AG04450 (cell line): ENCODE results near the gene PLAGL1. TPM values are rescaled to one million over a fixed set of nuclear protein-coding genes. Genes with fewer than 3 reads are reported as not detected.

Source experiments
- CTCF ChIA-PET: fragments of 300-600, 350-600 bp; formaldehyde crosslinking; extraction: SDS; loops from one replicate; lab custom pipeline; 2022; ENCODE audit warnings: antibody characterized with exemption, inconsistent platforms; lab: Charles Lee
- POLR2A ChIA-PET: fragments of 350-600 bp; formaldehyde crosslinking; extraction: SDS; loops from one replicate; lab custom pipeline; 2021; ENCODE audit warnings: antibody characterized with exemption, inconsistent platforms; lab: Yijun Ruan, JAX
- DNase-seq: peaks from one replicate; pipeline ENCODE4 v3.0.0-alpha.2; 2011; ENCODE audit warnings: low read depth, low spot score
- H3K27ac ChIP-seq: one replicate; pipeline ENCODE4 v1.5.1; 2012; ENCODE audit warnings: low read depth, low read length, control low read depth
- H3K27me3 ChIP-seq: one replicate; pipeline ENCODE4 v1.6.0; 2012; ENCODE audit warnings: low read length; ENCODE audit not compliant: control insufficient read depth, insufficient read depth
- H3K4me3 ChIP-seq: 2 replicates; pipeline ENCODE4 v1.5.1; 2011; ENCODE audit warnings: mild to moderate bottlenecking, low read depth, low read length, control low read depth
- H3K9me3 ChIP-seq: 2 replicates; pipeline ENCODE4 v1.5.1; 2012; ENCODE audit warnings: low read length; ENCODE audit not compliant: control insufficient read depth, insufficient read depth
- CTCF ChIP-seq: IDR thresholded peaks from 2 replicates; pipeline ENCODE4 v1.5.1; 2011; ENCODE audit warnings: low read depth, low read length, control low read depth, inconsistent platforms
- polyA plus RNA-seq: library from polyadenylated mRNA; depleted of rRNA; stranded (reverse); fragments of >200 nt; gene quantifications from 2 replicates; pipeline ENCODE4 v1.2.3, GENCODE V29; 2011

The PLAGL1 gene
- polyA plus RNA-seq, 1 experiment = 31.6 TPM

DNA sequence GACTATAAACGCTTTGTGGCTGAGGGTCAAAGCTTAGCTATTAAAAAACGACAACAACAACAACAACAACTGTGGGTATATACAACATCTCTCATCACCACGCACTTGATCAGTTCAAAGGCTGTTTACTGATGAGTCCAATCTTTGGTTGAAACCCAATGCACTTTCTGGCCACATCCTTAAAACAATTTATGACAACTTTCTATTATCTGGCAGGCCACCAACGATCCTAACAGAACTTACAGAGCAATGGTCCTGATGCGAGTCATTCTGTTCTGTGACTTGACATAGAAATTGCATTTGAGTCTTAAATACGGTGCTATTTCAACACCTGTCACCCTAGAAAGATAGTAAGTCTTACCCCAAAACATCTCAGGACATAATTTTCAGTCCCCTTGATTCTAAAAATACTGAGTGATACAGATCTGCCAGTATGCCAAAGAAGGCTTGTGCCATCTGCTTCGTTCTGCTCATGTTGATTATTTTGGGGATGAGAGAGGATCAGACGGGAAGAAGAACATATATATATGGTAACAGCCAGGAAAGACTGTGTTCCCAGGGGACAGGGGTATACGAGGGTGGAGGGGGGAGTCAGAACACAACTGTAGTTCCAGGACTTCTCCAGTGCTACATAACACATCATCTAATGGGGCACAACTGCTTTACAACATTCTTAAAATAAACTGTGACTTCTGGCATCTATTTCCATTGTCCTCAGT, 55.8 kb downstream of the PLAGL1 start:
- H3K27me3 ChIP-seq = no peaks in the 10 kb centered on the region
- H3K4me3 ChIP-seq = no peak overlapping the region
- CTCF ChIA-PET = interaction anchor here (2.0 kb wide), 1 partner anchor 12 kb away, joined by 9 read pairs; no protein-coding TSS in a partner anchor
- no peak overlapping the region for H3K27ac ChIP-seq
- no peaks in the 10 kb centered on the region; the same call in 1 of the 2 replicates for H3K9me3 ChIP-seq
- no peak for DNase-seq
- TF ChIP-seq CTCF = no peak
- POLR2A ChIA-PET = no interaction called here

DNA sequence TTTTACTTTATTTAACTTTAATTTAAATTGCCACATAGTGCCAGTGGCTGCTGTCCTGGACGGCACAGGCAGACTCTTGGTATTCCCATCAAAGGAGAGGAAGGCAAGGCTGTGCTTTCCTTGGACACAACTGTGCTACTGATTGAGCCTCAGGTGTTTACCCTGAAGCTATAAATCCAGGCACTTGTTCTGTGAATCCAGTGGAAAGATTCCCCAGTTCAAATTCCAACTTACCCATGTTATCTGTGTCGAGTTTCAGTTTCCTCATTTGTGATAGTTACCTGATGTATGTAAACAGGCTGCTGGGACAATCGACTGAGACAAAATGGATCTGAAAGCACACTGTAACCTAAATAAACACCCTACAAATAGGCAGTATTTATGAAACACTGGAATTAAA, 57.2 kb downstream of the PLAGL1 start:
- no peak for DNase-seq
- TF ChIP-seq CTCF = no peak
- CTCF ChIA-PET = interaction anchor here (2.0 to 2.2 kb wide), 2 partner anchors 9 to 11 kb away, joined by 7 to 9 read pairs; no protein-coding TSS in a partner anchor
- Histone ChIP-seq H3K9me3 (no peaks in the 10 kb centered on the region; the same call in 1 of the 2 replicates), H3K27ac (no peak overlapping the region), H3K4me3 (no peak overlapping the region), H3K27me3 (no peaks in the 10 kb centered on the region)
- POLR2A ChIA-PET = no interaction called here

- no peak for TF ChIP-seq CTCF
- CTCF ChIA-PET = interaction anchor here (2.0 to 2.2 kb wide), 2 partner anchors 8 to 10 kb away, joined by 7 to 9 read pairs; no protein-coding TSS in a partner anchor
Observed at GRCh38 chr6:143949962-143950361, 58.1 kb downstream of the PLAGL1 start.

DNA sequence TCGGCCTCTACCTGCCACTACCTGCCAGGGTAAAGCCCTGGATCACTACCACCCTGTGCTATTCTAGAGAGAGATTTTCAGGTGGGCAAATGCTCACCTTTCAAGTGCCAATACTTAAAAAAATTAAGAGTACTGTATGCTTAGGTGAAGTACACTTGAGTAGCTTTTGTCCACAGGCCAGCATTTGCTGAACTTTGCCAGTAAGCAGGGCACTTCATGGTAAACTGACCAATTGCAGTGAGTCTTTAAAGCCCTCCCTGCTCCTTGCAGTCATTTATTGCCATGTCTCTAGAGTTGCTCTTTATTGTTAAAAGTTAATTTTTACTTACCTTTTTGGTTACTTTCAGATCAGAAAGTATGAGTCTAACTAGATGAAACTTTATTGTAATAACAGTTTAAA, 58.5 kb downstream of the PLAGL1 start:
- CTCF ChIA-PET = interaction anchor here (2.2 kb wide), 1 partner anchor 8 kb away, joined by 7 read pairs; no protein-coding TSS in a partner anchor
- POLR2A ChIA-PET = no interaction called here
- no peaks in the 10 kb centered on the region; the same call in 1 of the 2 replicates for H3K9me3 ChIP-seq
- no peaks in the 10 kb centered on the region for H3K27me3 ChIP-seq
- no peak for TF ChIP-seq CTCF
- no peak for DNase-seq
- H3K4me3 ChIP-seq = no peak overlapping the region
- no peak overlapping the region for H3K27ac ChIP-seq

More at GRCh38 chr6:143949962-143950361, 58.1 kb downstream of the PLAGL1 start:
- POLR2A ChIA-PET = no interaction called here
- Histone ChIP-seq H3K27ac (no peak overlapping the region), H3K9me3 (no peaks in the 10 kb centered on the region; the same call in 1 of the 2 replicates), H3K27me3 (no peaks in the 10 kb centered on the region), H3K4me3 (no peak overlapping the region)
- DNase-seq = no peak

DNA sequence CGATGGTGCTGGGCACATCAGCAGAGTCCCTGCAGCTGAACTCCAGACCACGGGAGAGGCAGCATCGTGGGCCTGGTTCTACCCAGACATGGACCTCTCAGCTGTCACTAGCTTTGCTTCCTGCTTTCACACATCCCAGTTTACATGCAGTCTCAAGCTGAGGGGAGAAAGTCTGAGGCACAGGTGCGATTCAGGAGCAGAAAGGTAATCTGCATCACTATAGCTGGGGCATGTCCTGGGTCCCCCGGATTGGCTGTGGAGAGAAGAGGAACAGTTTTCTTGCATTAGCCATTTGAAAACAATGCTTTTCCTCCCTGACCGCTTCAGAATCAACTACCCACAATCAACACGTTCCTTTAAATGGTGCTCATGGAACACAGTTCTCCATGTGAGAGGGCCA, 59.9 kb downstream of the PLAGL1 start:
- no peak overlapping the region for H3K4me3 ChIP-seq
- ChIA-PET POLR2A (interaction anchor here (0.6 kb wide), 1 partner anchor 1450 kb away, joined by 3 read pairs; no protein-coding TSS in a partner anchor), CTCF (interaction anchor here (1.3 kb wide), 1 partner anchor 8 kb away, joined by 4 read pairs; no protein-coding TSS in a partner anchor)
- no peaks in the 10 kb centered on the region; the same call in 1 of the 2 replicates for H3K9me3 ChIP-seq
- TF ChIP-seq CTCF = no peak
- H3K27me3 ChIP-seq = no peaks in the 10 kb centered on the region
- no peak for DNase-seq
- no peak overlapping the region for H3K27ac ChIP-seq
